DOHH2 (cell line): ENCODE measurements around the gene C4BPA.

Experiments
- H3F3A ChIP-seq: fragments of 200-600 bp; sonication (generic), shearing (Covaris generic); 2 replicates; pipeline ENCODE4 v1.6.0; 2016; ENCODE audit warnings: antibody characterized with exemption, mild to moderate bottlenecking; ENCODE audit not compliant: control insufficient read depth, insufficient read depth
- H3K27ac ChIP-seq: fragments of 200-600 bp; sonication (generic); 2 replicates; pipeline ENCODE4 v1.5.1; 2014; ENCODE audit warnings: low read depth, mild to moderate bottlenecking, low read length, moderate library complexity
- H3K27me3 ChIP-seq: fragments of 200-600 bp; sonication (generic); 2 replicates; pipeline ENCODE4 v1.6.1; 2014; ENCODE audit warnings: mild to moderate bottlenecking, low read length, mixed read lengths; ENCODE audit not compliant: control insufficient read depth
- H3K36me3 ChIP-seq: fragments of 200-600 bp; sonication (generic); 2 replicates; pipeline ENCODE4 v1.6.1; 2014; ENCODE audit warnings: mild to moderate bottlenecking, low read length, moderate library complexity, mixed read lengths; ENCODE audit not compliant: control insufficient read depth
- H3K4me1 ChIP-seq: fragments of 200-600 bp; sonication (generic); 2 replicates; pipeline ENCODE4 v1.6.1; 2014; ENCODE audit warnings: mild to moderate bottlenecking, low read length, mixed read lengths; ENCODE audit not compliant: control insufficient read depth
- H3K4me2 ChIP-seq: fragments of 200-600 bp; sonication (generic); 2 replicates; pipeline ENCODE4 v1.6.0; 2014; ENCODE audit warnings: mild to moderate bottlenecking, low read length, moderate library complexity
- H3K4me3 ChIP-seq: fragments of 200-600 bp; sonication (generic); 2 replicates; pipeline ENCODE4 v1.5.1; 2014; ENCODE audit warnings: mild to moderate bottlenecking, low read length, mixed read lengths
- H3K79me2 ChIP-seq: fragments of 200-600 bp; sonication (generic); 2 replicates; pipeline ENCODE4 v1.6.1; 2014; ENCODE audit warnings: mild to moderate bottlenecking, low read length, mixed read lengths; ENCODE audit not compliant: control insufficient read depth
- H3K9me2 ChIP-seq: fragments of 200-600 bp; sonication (generic); replicated peaks from 2 replicates; pipeline ENCODE4 v1.6.1; 2014; ENCODE audit warnings: mild to moderate bottlenecking, low read length, mixed read lengths; ENCODE audit not compliant: control insufficient read depth
- H3K9me3 ChIP-seq: fragments of 200-600 bp; sonication (generic); 2 replicates; pipeline ENCODE4 v1.6.1; 2014; ENCODE audit warnings: antibody characterized with exemption, low read length, mixed read lengths; ENCODE audit not compliant: control insufficient read depth, insufficient read depth
- H4K20me1 ChIP-seq: fragments of 200-600 bp; sonication (generic); 2 replicates; pipeline ENCODE4 v1.6.0; 2014; ENCODE audit warnings: low read depth, mild to moderate bottlenecking, antibody characterized with exemption, low read length, moderate library complexity; ENCODE audit not compliant: control insufficient read depth, insufficient read depth
- CTCF ChIP-seq: fragments of 200-600 bp; sonication (generic); IDR thresholded peaks from one replicate; pipeline ENCODE4 v1.5.1; 2014; ENCODE audit warnings: antibody characterized with exemption, mild to moderate bottlenecking, low read depth, low read length; ENCODE audit not compliant: poor library complexity, severe bottlenecking
- EZH2phosphoT487 ChIP-seq: fragments of 200-600 bp; sonication (generic); IDR thresholded peaks from 2 replicates; pipeline ENCODE4 v1.6.1; 2017; ENCODE audit warnings: borderline replicate concordance, mild to moderate bottlenecking, antibody characterized with exemption, low read length, moderate library complexity, mixed read lengths

Gene C4BPA

GRCh38 chr1:207097871-207098324, 6.1 kb upstream of the C4BPA start:
- no peak overlapping the region for H3K4me3 ChIP-seq
- no peaks in the 10 kb centered on the region for H3K79me2 ChIP-seq
- H3K4me2 ChIP-seq, result no peak overlapping the region
- no peaks in the 10 kb centered on the region for H3F3A ChIP-seq
- no peaks in the 10 kb centered on the region; the same call in 1 of the 2 replicates for H3K4me1 ChIP-seq
- no peaks in the 10 kb centered on the region for H3K36me3 ChIP-seq
- TF ChIP-seq CTCF (no peak), EZH2phosphoT487 (no peak)
- no peaks in the 10 kb centered on the region for H3K9me2 ChIP-seq
- H3K27ac ChIP-seq, result no peak overlapping the region
- no peaks in the 10 kb centered on the region for H3K9me3 ChIP-seq
- peaks cover 9% of the 10 kb centered on the region; the same call in 1 of the 2 replicates for H3K27me3 ChIP-seq
- H4K20me1 ChIP-seq, result no peaks in the 10 kb centered on the region

GRCh38 chr1:207101720-207102119, 2.3 kb upstream of the C4BPA start:
- Histone ChIP-seq H3K9me3 (no peaks in the 10 kb centered on the region), H3K4me1 (no peaks in the 10 kb centered on the region), H4K20me1 (no peaks in the 10 kb centered on the region), H3K9me2 (no peaks in the 10 kb centered on the region), H3F3A (no peaks in the 10 kb centered on the region), H3K4me3 (no peak overlapping the region), H3K27ac (no peak overlapping the region), H3K79me2 (no peaks in the 10 kb centered on the region), H3K4me2 (no peak overlapping the region), H3K36me3 (no peaks in the 10 kb centered on the region), H3K27me3 (peaks cover 4% of the 10 kb centered on the region; the same call in 1 of the 2 replicates)
- TF ChIP-seq CTCF, result no peak
- no peak for TF ChIP-seq EZH2phosphoT487

- no peak overlapping the region for H3K4me2 ChIP-seq
- H3K4me1 ChIP-seq, result no peaks in the 10 kb centered on the region
- no peaks in the 10 kb centered on the region for H3K9me2 ChIP-seq
- H3F3A ChIP-seq, result no peaks in the 10 kb centered on the region
- H3K27me3 ChIP-seq, result peaks cover 4% of the 10 kb centered on the region; the same call in 1 of the 2 replicates
- H4K20me1 ChIP-seq, result no peaks in the 10 kb centered on the region
- H3K27ac ChIP-seq, result no peak overlapping the region
- no peaks in the 10 kb centered on the region for H3K36me3 ChIP-seq
- H3K4me3 ChIP-seq, result no peak overlapping the region
- TF ChIP-seq EZH2phosphoT487 (no peak), CTCF (no peak)
- no peaks in the 10 kb centered on the region for H3K79me2 ChIP-seq
- H3K9me3 ChIP-seq, result no peaks in the 10 kb centered on the region
These were observed 1.9 kb upstream of the C4BPA start for GRCh38 chr1:207102146-207102545.
